ENCODE data around the gene NCL. TPM values are rescaled to one million over a fixed set of nuclear protein-coding genes. Genes with fewer than 3 reads are reported as not detected.

Gene NCL, protein sequence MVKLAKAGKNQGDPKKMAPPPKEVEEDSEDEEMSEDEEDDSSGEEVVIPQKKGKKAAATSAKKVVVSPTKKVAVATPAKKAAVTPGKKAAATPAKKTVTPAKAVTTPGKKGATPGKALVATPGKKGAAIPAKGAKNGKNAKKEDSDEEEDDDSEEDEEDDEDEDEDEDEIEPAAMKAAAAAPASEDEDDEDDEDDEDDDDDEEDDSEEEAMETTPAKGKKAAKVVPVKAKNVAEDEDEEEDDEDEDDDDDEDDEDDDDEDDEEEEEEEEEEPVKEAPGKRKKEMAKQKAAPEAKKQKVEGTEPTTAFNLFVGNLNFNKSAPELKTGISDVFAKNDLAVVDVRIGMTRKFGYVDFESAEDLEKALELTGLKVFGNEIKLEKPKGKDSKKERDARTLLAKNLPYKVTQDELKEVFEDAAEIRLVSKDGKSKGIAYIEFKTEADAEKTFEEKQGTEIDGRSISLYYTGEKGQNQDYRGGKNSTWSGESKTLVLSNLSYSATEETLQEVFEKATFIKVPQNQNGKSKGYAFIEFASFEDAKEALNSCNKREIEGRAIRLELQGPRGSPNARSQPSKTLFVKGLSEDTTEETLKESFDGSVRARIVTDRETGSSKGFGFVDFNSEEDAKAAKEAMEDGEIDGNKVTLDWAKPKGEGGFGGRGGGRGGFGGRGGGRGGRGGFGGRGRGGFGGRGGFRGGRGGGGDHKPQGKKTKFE
- polyA plus RNA-seq = 100 to 1,000 TPM in 3 of 4 donors, 10 to 100 TPM in 1; 89.2 to 493 (median 192) TPM
- long read RNA-seq, donor 1 = 0 reads
- long read RNA-seq, donor 2, full-length matches to known transcripts = 36 of 1,584 reads
- long read RNA-seq, donor 2, partial matches to known transcripts = 1,386 of 1,584 reads
- long read RNA-seq, donor 2, other reads (novel, unspliced or antisense) = 162 of 1,584 reads
- long read RNA-seq, donor 3, full-length matches to known transcripts = 21 of 3,035 reads
- long read RNA-seq, donor 3, partial matches to known transcripts = 2,917 of 3,035 reads
- long read RNA-seq, donor 3, other reads (novel, unspliced or antisense) = 97 of 3,035 reads
- long read RNA-seq, donor 4, full-length matches to known transcripts = 2 of 102 reads
- long read RNA-seq, donor 4, partial matches to known transcripts = 94 of 102 reads
- long read RNA-seq, donor 4, other reads (novel, unspliced or antisense) = 6 of 102 reads
- long read RNA-seq, donor 5, full-length matches to known transcripts = 5 of 1,889 reads
- long read RNA-seq, donor 5, partial matches to known transcripts = 1,702 of 1,889 reads
- long read RNA-seq, donor 5, other reads (novel, unspliced or antisense) = 182 of 1,889 reads
- long read RNA-seq, donor 6, full-length matches to known transcripts = 47 of 2,730 reads
- long read RNA-seq, donor 6, partial matches to known transcripts = 2,452 of 2,730 reads
- long read RNA-seq, donor 6, other reads (novel, unspliced or antisense) = 231 of 2,730 reads
- long read RNA-seq, donor 7 = 0 reads
- long read RNA-seq, donor 8, full-length matches to known transcripts = 3 of 379 reads
- long read RNA-seq, donor 8, partial matches to known transcripts = 346 of 379 reads
- long read RNA-seq, donor 8, other reads (novel, unspliced or antisense) = 30 of 379 reads
- long read RNA-seq, donor 9, full-length matches to known transcripts = 7 of 823 reads
- long read RNA-seq, donor 9, partial matches to known transcripts = 727 of 823 reads
- long read RNA-seq, donor 9, other reads (novel, unspliced or antisense) = 89 of 823 reads
- long read RNA-seq, donor 10, full-length matches to known transcripts = 57 of 5,542 reads
- long read RNA-seq, donor 10, partial matches to known transcripts = 5,199 of 5,542 reads
- long read RNA-seq, donor 10, other reads (novel, unspliced or antisense) = 286 of 5,542 reads

DNA sequence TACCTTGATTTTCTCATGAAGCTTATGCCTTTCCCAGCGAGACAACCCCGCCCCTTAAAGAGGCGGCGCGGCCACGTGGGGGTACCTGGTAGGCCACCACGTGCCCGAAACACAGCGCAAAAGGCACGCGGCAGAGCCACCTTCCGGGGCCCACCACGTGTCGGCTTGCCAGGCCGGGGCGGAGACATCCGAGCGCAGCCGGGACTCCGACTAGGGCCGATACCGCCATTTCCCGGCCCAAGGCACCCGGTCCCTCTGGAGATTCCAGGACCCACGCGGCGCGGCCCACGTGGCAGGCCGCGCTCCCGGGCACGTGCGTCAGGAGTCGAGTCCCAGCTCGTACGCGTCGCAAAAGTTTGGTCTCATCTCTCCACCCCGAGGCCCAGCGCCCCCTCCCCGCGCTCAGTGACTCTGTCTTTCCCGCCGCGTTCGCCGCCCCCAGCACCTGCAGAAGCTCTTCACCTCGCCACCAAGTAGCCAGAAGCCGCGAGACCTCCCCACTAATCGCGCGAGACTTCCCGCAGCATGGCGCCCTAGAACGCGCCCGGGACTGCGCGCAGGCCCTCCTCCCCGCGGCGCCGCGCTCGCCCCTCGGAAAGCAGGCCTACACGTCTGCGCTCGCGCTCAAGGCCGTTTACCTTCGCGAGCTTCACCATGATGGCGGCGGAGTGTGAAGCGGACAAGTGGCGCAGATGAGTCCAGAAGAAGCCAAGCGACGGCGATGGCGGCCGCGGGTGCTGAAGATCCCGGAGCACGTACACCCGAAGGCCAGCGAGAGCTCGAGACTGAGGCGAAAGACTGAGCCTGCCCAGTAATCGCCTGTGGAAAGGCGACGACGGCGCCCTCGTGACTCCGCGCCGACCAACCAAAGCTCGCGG lies at the start of gene NCL:
Gene NCL, minus strand, starts transcription at position 787 of the 878 bp plus-strand sequence. Its CDS starts 131 bp downstream, at position 656.
- peaks cover 19 to 26% (median 25%) of the 10 kb centered on the region in 3 donors for H3K36me3 ChIP-seq (ENCODE audit: control insufficient read depth in 3 of 3, insufficient read depth in 2 of 3, low read depth in 1 of 3, low read length in 3 of 3)
- DNase-seq = peak; percentile 98
- H3K27ac ChIP-seq (ENCODE audit: low read depth in 1 of 3, low read length in 2 of 3) = peak within 1 kb of the TSS; percentile 97 to 99 (median 99)
- H3K27me3 ChIP-seq (ENCODE audit: control insufficient read depth in 3 of 3, insufficient read depth in 3 of 3, low read length in 3 of 3) = no peaks in the 10 kb centered on the region
- peaks cover 2 to 8% (median 7%) of the 10 kb centered on the region in 3 donors for H3K4me1 ChIP-seq (ENCODE audit: control insufficient read depth in 3 of 3, insufficient read depth in 2 of 3, low read depth in 1 of 3, low read length in 2 of 3)
- no peaks in the 10 kb centered on the region for H3K9me3 ChIP-seq (ENCODE audit: control insufficient read depth in 2 of 2, insufficient read depth in 1 of 2, low read depth in 1 of 2, low read length in 1 of 2)
- no peak for FAIRE-seq
- WGBS, 3 donors = 0% methylated on average over 93 to 102 of the region's 102 CpGs
- H3K4me3 ChIP-seq (ENCODE audit: low read depth in 1 of 3, low read length in 3 of 3) = peak within 1 kb of the TSS; percentile 84 to 98 (median 96)

DNA sequence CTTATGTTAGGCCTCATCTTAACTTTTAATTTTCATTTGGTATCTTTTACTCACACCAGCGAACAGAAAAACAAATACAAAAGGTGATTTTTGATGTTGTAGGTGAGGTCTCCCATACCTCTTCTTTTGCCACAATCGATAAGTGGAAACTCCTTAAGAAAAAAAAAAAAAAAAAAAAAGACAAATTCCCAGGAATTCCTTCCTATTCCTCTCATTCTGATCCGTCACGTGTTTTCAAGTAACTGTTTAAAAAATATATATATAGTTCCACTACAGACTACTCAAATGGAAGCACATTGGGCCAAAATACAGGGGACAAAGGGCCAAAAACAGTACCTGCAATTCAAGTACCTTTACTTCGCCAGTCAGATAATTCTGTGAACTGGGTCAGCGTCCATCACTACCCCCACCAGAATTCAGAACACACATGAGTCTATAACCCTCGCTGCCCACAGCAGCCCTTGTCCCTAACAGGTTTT lies 49.5 kb upstream of the NCL start:
- Histone ChIP-seq H3K36me3 (ENCODE audit: control insufficient read depth in 3 of 3, insufficient read depth in 2 of 3, low read depth in 1 of 3, low read length in 3 of 3) (no peaks in the 10 kb centered on the region), H3K4me3 (ENCODE audit: low read depth in 1 of 3, low read length in 3 of 3) (peak overlapping the region; percentile 43 to 84 (median 62)), H3K4me1 (ENCODE audit: control insufficient read depth in 3 of 3, insufficient read depth in 2 of 3, low read depth in 1 of 3, low read length in 2 of 3) (peaks cover 0 to 2% (median 0%) of the 10 kb centered on the region in 3 donors), H3K27me3 (ENCODE audit: control insufficient read depth in 3 of 3, insufficient read depth in 3 of 3, low read length in 3 of 3) (no peaks in the 10 kb centered on the region), H3K27ac (ENCODE audit: low read depth in 1 of 3, low read length in 2 of 3) (peak overlapping the region; percentile 45 to 98 (median 87)), H3K9me3 (ENCODE audit: control insufficient read depth in 2 of 2, insufficient read depth in 1 of 2, low read depth in 1 of 2, low read length in 1 of 2) (no peaks in the 10 kb centered on the region)
- WGBS, 3 donors = 18 to 22% (median 19%) methylated on average over 7 of the region's 7 CpGs
- FAIRE-seq (no peak), DNase-seq (no peak)

DNA sequence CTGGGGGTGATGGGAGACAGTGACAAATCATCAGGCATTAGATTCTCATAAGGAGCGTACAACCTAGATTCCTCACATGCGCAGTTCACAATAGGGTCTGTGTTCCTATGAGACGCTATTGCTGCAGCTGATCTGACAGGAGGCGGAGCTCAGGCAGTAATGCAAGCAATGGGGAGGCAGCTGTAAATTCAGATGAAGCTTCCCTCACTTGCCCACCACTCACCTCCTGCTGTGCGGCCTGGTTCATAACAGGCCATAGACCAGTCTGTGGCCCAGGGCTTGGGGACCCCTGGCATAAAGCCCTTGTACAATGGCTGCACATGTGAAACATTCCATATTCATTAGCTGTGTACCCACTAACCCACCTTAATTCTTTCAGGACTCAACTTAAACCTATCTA lies 47.9 kb upstream of the NCL start:
- no peak overlapping the region for H3K27ac ChIP-seq (ENCODE audit: low read depth in 1 of 3, low read length in 2 of 3)
- peaks cover 0 to 2% (median 0%) of the 10 kb centered on the region in 3 donors for H3K4me1 ChIP-seq (ENCODE audit: control insufficient read depth in 3 of 3, insufficient read depth in 2 of 3, low read depth in 1 of 3, low read length in 2 of 3)
- H3K27me3 ChIP-seq (ENCODE audit: control insufficient read depth in 3 of 3, insufficient read depth in 3 of 3, low read length in 3 of 3) = no peaks in the 10 kb centered on the region
- no peaks in the 10 kb centered on the region for H3K9me3 ChIP-seq (ENCODE audit: control insufficient read depth in 2 of 2, insufficient read depth in 1 of 2, low read depth in 1 of 2, low read length in 1 of 2)
- FAIRE-seq = no peak
- no peak for DNase-seq
- no peak overlapping the region for H3K4me3 ChIP-seq (ENCODE audit: low read depth in 1 of 3, low read length in 3 of 3)
- no peaks in the 10 kb centered on the region for H3K36me3 ChIP-seq (ENCODE audit: control insufficient read depth in 3 of 3, insufficient read depth in 2 of 3, low read depth in 1 of 3, low read length in 3 of 3)
- 68 to 82% (median 78%) methylated on average over 5 of the region's 5 CpGs for WGBS, 3 donors

DNA sequence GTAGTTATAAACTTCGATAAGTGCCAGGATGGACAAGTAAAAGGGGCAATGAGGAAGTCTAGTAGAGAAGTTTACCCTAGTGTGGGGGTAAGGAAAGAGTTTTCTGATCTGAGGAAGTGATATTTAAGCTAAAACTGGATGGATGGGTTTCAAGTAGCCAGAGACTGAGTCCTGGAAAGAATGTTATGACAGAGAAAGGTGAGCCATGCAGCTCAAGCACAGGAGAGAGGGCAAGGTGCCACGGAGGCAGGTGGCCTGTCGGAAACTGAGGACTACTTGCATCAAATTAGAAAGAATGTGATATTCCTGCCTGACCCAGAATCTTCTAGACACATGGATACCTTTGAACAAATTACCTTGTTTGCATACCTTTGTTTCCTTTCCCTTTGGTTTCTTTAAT lies 39.5 kb upstream of the NCL start:
- Histone ChIP-seq H3K9me3 (ENCODE audit: control insufficient read depth in 2 of 2, insufficient read depth in 1 of 2, low read depth in 1 of 2, low read length in 1 of 2) (no peaks in the 10 kb centered on the region), H3K27ac (ENCODE audit: low read depth in 1 of 3, low read length in 2 of 3) (no peak overlapping the region), H3K4me3 (ENCODE audit: low read depth in 1 of 3, low read length in 3 of 3) (no peak overlapping the region), H3K36me3 (ENCODE audit: control insufficient read depth in 3 of 3, insufficient read depth in 2 of 3, low read depth in 1 of 3, low read length in 3 of 3) (no peaks in the 10 kb centered on the region), H3K27me3 (ENCODE audit: control insufficient read depth in 3 of 3, insufficient read depth in 3 of 3, low read length in 3 of 3) (no peaks in the 10 kb centered on the region), H3K4me1 (ENCODE audit: control insufficient read depth in 3 of 3, insufficient read depth in 2 of 3, low read depth in 1 of 3, low read length in 2 of 3) (no peaks in the 10 kb centered on the region)
- 88 to 91% (median 90%) methylated on average over 3 of the region's 3 CpGs for WGBS, 3 donors
- no peak for FAIRE-seq
- no peak for DNase-seq

DNA sequence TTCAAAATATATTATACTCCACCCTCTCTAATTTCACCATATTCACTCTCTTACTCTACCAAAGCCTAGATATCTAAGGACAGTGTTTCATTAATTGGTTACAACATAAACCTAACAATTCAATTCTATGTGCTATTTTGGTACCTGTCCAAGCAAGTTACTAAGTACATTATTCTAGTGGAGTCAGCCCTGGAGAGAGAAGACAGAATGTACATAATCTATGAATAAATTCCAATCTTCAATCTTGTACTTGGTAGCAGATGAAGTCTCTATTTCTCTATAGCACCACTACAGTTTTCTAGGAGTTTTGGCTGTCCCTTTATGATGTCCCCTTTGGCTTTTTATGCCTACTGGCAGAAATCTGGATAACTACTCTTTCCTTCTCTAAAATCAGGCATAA lies 38.3 kb upstream of the NCL start:
- FAIRE-seq = no peak

DNA sequence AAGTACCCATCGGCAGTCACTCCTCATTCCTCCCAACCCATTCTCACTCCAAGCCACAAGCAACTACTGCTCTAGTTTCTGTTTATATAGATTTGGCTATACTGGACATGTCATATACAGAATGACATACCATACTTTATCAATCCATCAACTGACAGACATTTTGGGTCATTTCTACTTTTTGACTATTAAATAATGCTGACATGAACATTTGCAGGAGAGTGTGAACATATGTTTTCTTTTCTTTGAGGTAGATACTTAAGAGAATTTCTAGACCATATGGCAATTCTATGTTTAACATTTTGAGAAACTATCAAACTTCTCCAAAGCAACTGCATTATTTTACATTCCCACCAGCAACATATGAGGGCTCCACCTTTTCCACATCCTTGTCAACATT lies 33.4 kb upstream of the NCL start:
- 82 to 89% (median 87%) methylated on average over 1 of the region's 1 CpG for WGBS, 3 donors
- peaks cover 0 to 3% (median 0%) of the 10 kb centered on the region in 3 donors for H3K36me3 ChIP-seq (ENCODE audit: control insufficient read depth in 3 of 3, insufficient read depth in 2 of 3, low read depth in 1 of 3, low read length in 3 of 3)
- no peak overlapping the region for H3K4me3 ChIP-seq (ENCODE audit: low read depth in 1 of 3, low read length in 3 of 3)
- H3K27me3 ChIP-seq (ENCODE audit: control insufficient read depth in 3 of 3, insufficient read depth in 3 of 3, low read length in 3 of 3) = no peaks in the 10 kb centered on the region
- H3K9me3 ChIP-seq (ENCODE audit: control insufficient read depth in 2 of 2, insufficient read depth in 1 of 2, low read depth in 1 of 2, low read length in 1 of 2) = no peaks in the 10 kb centered on the region
- FAIRE-seq (no peak), DNase-seq (no peak)
- H3K27ac ChIP-seq (ENCODE audit: low read depth in 1 of 3, low read length in 2 of 3) = no peak overlapping the region
- H3K4me1 ChIP-seq (ENCODE audit: control insufficient read depth in 3 of 3, insufficient read depth in 2 of 3, low read depth in 1 of 3, low read length in 2 of 3) = no peaks in the 10 kb centered on the region

More for the DNA sequence above, 38.3 kb upstream of the NCL start:
- Histone ChIP-seq H3K27ac (ENCODE audit: low read depth in 1 of 3, low read length in 2 of 3) (no peak overlapping the region), H3K27me3 (ENCODE audit: control insufficient read depth in 3 of 3, insufficient read depth in 3 of 3, low read length in 3 of 3) (no peaks in the 10 kb centered on the region), H3K36me3 (ENCODE audit: control insufficient read depth in 3 of 3, insufficient read depth in 2 of 3, low read depth in 1 of 3, low read length in 3 of 3) (no peaks in the 10 kb centered on the region), H3K4me1 (ENCODE audit: control insufficient read depth in 3 of 3, insufficient read depth in 2 of 3, low read depth in 1 of 3, low read length in 2 of 3) (no peaks in the 10 kb centered on the region), H3K9me3 (ENCODE audit: control insufficient read depth in 2 of 2, insufficient read depth in 1 of 2, low read depth in 1 of 2, low read length in 1 of 2) (no peaks in the 10 kb centered on the region), H3K4me3 (ENCODE audit: low read depth in 1 of 3, low read length in 3 of 3) (no peak overlapping the region)
- DNase-seq = no peak

DNA sequence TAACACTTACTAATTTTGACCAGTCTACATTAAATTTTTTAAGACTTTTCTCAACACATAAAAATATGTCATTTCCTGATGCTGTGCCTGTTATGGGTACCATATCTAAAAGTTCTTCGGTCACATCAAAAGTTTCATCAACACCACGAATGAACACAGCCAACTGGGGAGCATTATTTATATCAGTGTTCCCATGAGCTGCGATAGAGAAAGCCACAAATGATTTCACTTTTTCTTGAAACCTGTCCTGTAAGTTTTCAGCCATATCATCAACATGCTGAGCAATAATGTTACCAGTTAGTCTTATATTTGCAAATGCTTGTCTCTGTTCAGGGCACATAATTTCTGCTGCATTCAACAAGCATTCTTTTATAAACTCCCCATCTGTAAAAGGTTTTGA lies 30.4 kb upstream of the NCL start:
- FAIRE-seq = no peak
- Histone ChIP-seq H3K4me3 (ENCODE audit: low read depth in 1 of 3, low read length in 3 of 3) (no peak overlapping the region), H3K27ac (ENCODE audit: low read depth in 1 of 3, low read length in 2 of 3) (no peak overlapping the region), H3K36me3 (ENCODE audit: control insufficient read depth in 3 of 3, insufficient read depth in 2 of 3, low read depth in 1 of 3, low read length in 3 of 3) (peaks cover 0 to 5% (median 0%) of the 10 kb centered on the region in 3 donors), H3K4me1 (ENCODE audit: control insufficient read depth in 3 of 3, insufficient read depth in 2 of 3, low read depth in 1 of 3, low read length in 2 of 3) (no peaks in the 10 kb centered on the region), H3K9me3 (ENCODE audit: control insufficient read depth in 2 of 2, insufficient read depth in 1 of 2, low read depth in 1 of 2, low read length in 1 of 2) (peaks cover 0 to 5% of the 10 kb centered on the region in 2 donors), H3K27me3 (ENCODE audit: control insufficient read depth in 3 of 3, insufficient read depth in 3 of 3, low read length in 3 of 3) (no peaks in the 10 kb centered on the region)
- 63 to 74% (median 70%) methylated on average over 3 of the region's 3 CpGs for WGBS, 3 donors
- DNase-seq = no peak
